Karpas-422 (cell line): Measurements from ENCODE around the gene RNF10. TPM values are rescaled to one million over a fixed set of nuclear protein-coding genes. Genes with fewer than 3 reads are reported as not detected.
"Not testable (repeated sequence)": the region's sequence is repeated elsewhere in the genome, so short reads cannot be mapped to it uniquely, and the experiment has no call there.

Source experiments
- DNase-seq: peaks from one replicate; pipeline ENCODE4 v3.0.0-alpha.2; 2015
- H2AFZ ChIP-seq: fragments of 200-600 bp; sonication (generic); 2 replicates; pipeline ENCODE4 v1.6.1; 2014; ENCODE audit warnings: antibody characterized with exemption, low read length, mixed read lengths
- H3K27ac ChIP-seq: fragments of 200-600 bp; sonication (generic); 2 replicates; pipeline ENCODE4 v1.5.1; 2014; ENCODE audit warnings: mild to moderate bottlenecking, low read length, moderate library complexity
- H3K27me3 ChIP-seq: fragments of 200-600 bp; sonication (generic); 2 replicates; pipeline ENCODE4 v1.6.1; 2014; ENCODE audit warnings: low read length, mixed read lengths
- H3K36me3 ChIP-seq: fragments of 200-600 bp; sonication (generic); 2 replicates; pipeline ENCODE4 v1.6.1; 2014; ENCODE audit warnings: low read length, mixed read lengths; ENCODE audit not compliant: insufficient read depth
- H3K4me1 ChIP-seq: fragments of 200-600 bp; sonication (generic); 2 replicates; pipeline ENCODE4 v1.6.1; 2014; ENCODE audit warnings: mild to moderate bottlenecking, low read length, mixed read lengths
- H3K4me2 ChIP-seq: fragments of 200-600 bp; sonication (generic); 2 replicates; pipeline ENCODE4 v1.6.1; 2014; ENCODE audit warnings: low read length, low read depth, mild to moderate bottlenecking; ENCODE audit not compliant: poor library complexity, severe bottlenecking
- H3K4me3 ChIP-seq: fragments of 200-600 bp; sonication (generic); 2 replicates; pipeline ENCODE4 v1.5.1; 2014; ENCODE audit warnings: mild to moderate bottlenecking, antibody characterized with exemption, low read length, mixed read lengths
- H3K79me2 ChIP-seq: fragments of 200-600 bp; sonication (generic); 2 replicates; pipeline ENCODE4 v1.6.1; 2014; ENCODE audit warnings: mild to moderate bottlenecking, low read length, mixed read lengths
- H3K9ac ChIP-seq: fragments of 200-600 bp; sonication (generic); 2 replicates; pipeline ENCODE4 v1.6.0; 2014; ENCODE audit warnings: low read length
- H3K9me2 ChIP-seq: fragments of 200-600 bp; sonication (generic), shearing (Covaris generic); replicated peaks from 2 replicates; pipeline ENCODE4 v1.6.0; 2014; ENCODE audit warnings: mild to moderate bottlenecking, low read length, moderate library complexity; ENCODE audit not compliant: insufficient read depth
- H3K9me3 ChIP-seq: fragments of 300-700, 200-600 bp; sonication (generic); 2 replicates; pipeline ENCODE4 v1.6.1; 2014; ENCODE audit warnings: low read length, mixed read lengths
- H4K20me1 ChIP-seq: fragments of 200-600 bp; sonication (generic); 2 replicates; pipeline ENCODE4 v1.6.1; 2014; ENCODE audit warnings: mild to moderate bottlenecking, antibody characterized with exemption, low read length, low read depth; ENCODE audit not compliant: insufficient read depth
- total RNA-seq: library from RNA; depleted of rRNA; stranded (reverse); fragments of >200 nt; shearing (Covaris generic); gene quantifications from 2 replicates; pipeline ENCODE4 v1.2.3, GENCODE V29; 2014; ENCODE audit warnings: low replicate concordance; rRNA removed

Gene RNF10
- total RNA-seq, result 59.8 and 65.5 TPM in 2 replicates

GRCh38 chr12:120534203-120534702, at the start of gene RNF10:
RNF10 (plus strand) TSS chr12:120534356; CDS start chr12:120534812, 456 bp downstream.
- H3K9me3 ChIP-seq, result no peaks in the 10 kb centered on the region
- H3K4me2 ChIP-seq, result peak within 1 kb of the TSS; percentile 94
- peaks cover 49% of the 10 kb centered on the region for H3K79me2 ChIP-seq
- H3K27me3 ChIP-seq, result no peaks in the 10 kb centered on the region
- H3K4me3 ChIP-seq, result peak within 1 kb of the TSS; percentile 89
- H3K9me2 ChIP-seq, result no peaks in the 10 kb centered on the region
- no peak within 1 kb of the TSS; the same call in 1 of the 2 replicates for H2AFZ ChIP-seq
- peak; percentile 93 for DNase-seq
- H3K36me3 ChIP-seq, result peaks cover 20% of the 10 kb centered on the region; the same call in 1 of the 2 replicates
- peaks cover 56% of the 10 kb centered on the region for H3K4me1 ChIP-seq
- peak within 1 kb of the TSS; percentile 90 for H3K27ac ChIP-seq
- peak within 1 kb of the TSS; percentile 84 for H3K9ac ChIP-seq
- H4K20me1 ChIP-seq, result peaks cover 14% of the 10 kb centered on the region; the same call in 1 of the 2 replicates

DNA sequence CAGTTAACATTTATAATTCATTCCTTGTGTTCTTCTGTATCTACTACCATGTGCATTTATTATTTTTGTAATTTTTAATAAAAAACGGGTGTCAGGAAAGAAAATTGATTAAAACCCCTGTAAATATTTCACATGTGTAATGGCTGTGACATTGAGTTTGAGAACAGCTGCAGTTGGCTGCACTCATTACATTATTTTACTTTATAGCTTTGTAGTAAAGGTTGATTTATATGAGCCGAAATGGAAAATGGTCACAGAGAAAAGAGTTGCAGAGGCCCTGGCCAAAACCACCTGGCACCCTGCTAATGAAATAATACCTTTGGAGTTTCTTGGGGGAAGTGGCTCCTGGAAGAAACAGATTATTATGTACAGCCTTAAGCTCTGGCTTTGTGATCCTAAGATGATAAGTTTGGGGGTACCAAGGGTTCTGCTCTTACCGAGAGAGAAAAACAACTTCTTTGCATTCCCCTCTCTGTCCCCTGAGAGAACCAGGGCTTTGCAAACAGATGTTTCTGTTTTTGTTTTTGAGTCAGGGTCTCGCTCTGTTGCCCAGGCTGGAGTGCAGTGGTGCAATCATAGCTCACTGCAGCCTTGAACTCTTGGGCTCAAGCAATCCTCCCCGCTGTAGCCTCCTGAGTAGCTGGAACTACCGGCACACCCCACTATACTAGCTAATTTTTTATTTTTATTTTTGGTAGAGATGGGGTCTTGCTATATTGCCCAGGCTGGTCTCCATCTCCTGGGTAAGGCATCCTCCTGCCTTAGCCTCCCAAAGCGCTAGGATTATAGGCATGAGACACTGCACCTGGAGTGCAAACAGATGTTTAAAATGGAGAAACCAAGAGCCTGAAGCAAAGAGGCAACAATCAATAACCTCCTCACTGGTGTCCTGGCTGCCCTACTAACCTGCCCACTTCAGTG, 47.9 kb upstream of the RNF10 start:
- Histone ChIP-seq H2AFZ (no peak overlapping the region), H3K4me2 (no peak overlapping the region), H3K9ac (no peak overlapping the region), H3K27ac (no peak overlapping the region), H3K79me2 (no peaks in the 10 kb centered on the region), H3K9me3 (no peaks in the 10 kb centered on the region), H3K4me3 (no peak overlapping the region), H3K4me1 (peaks cover 8% of the 10 kb centered on the region), H3K9me2 (no peaks in the 10 kb centered on the region), H3K27me3 (no peaks in the 10 kb centered on the region), H3K36me3 (no peaks in the 10 kb centered on the region), H4K20me1 (no peaks in the 10 kb centered on the region)
- DNase-seq, result no peak

GRCh38 chr12:120487552-120487951, 46.6 kb upstream of the RNF10 start:
- H3K9me3 ChIP-seq, H3K4me3 ChIP-seq, H3K36me3 ChIP-seq, H3K27me3 ChIP-seq, H3K9ac ChIP-seq, H3K9me2 ChIP-seq, H2AFZ ChIP-seq, DNase-seq, H4K20me1 ChIP-seq, H3K4me1 ChIP-seq, H3K4me2 ChIP-seq, H3K79me2 ChIP-seq, H3K27ac ChIP-seq: not testable (repeated sequence)

- Histone ChIP-seq H3K36me3 (no peaks in the 10 kb centered on the region), H3K4me1 (peaks cover 8% of the 10 kb centered on the region), H3K4me3 (no peak overlapping the region), H3K9me3 (no peaks in the 10 kb centered on the region), H4K20me1 (no peaks in the 10 kb centered on the region), H2AFZ (no peak overlapping the region), H3K27ac (no peak overlapping the region), H3K9me2 (no peaks in the 10 kb centered on the region), H3K79me2 (no peaks in the 10 kb centered on the region), H3K9ac (no peak overlapping the region), H3K27me3 (no peaks in the 10 kb centered on the region), H3K4me2 (no peak overlapping the region)
- DNase-seq, result no peak
Observed at GRCh38 chr12:120488057-120488640, 46.0 kb upstream of the RNF10 start.

- Histone ChIP-seq H3K4me2 (no peak overlapping the region), H3K27ac (no peak overlapping the region), H3K9ac (no peak overlapping the region), H3K79me2 (no peaks in the 10 kb centered on the region), H2AFZ (no peak overlapping the region), H3K4me1 (no peaks in the 10 kb centered on the region), H3K4me3 (no peak overlapping the region), H4K20me1 (no peaks in the 10 kb centered on the region), H3K27me3 (no peaks in the 10 kb centered on the region), H3K9me2 (no peaks in the 10 kb centered on the region), H3K36me3 (no peaks in the 10 kb centered on the region), H3K9me3 (no peaks in the 10 kb centered on the region)
- DNase-seq, result no peak
Observed at GRCh38 chr12:120489018-120489417, 45.1 kb upstream of the RNF10 start.

- Histone ChIP-seq H3K9me3 (no peaks in the 10 kb centered on the region), H3K36me3 (no peaks in the 10 kb centered on the region), H3K4me1 (peaks cover 7% of the 10 kb centered on the region), H3K9me2 (no peaks in the 10 kb centered on the region), H3K4me3 (no peak overlapping the region), H3K27me3 (no peaks in the 10 kb centered on the region), H3K27ac (no peak overlapping the region), H3K79me2 (no peaks in the 10 kb centered on the region), H4K20me1 (no peaks in the 10 kb centered on the region), H3K9ac (no peak overlapping the region), H2AFZ (no peak overlapping the region), H3K4me2 (no peak overlapping the region)
- DNase-seq, result no peak
Observed at GRCh38 chr12:120490325-120490724, 43.8 kb upstream of the RNF10 start.

- no peak overlapping the region for H3K4me2 ChIP-seq
- H3K9me3 ChIP-seq, result no peaks in the 10 kb centered on the region
- peaks cover 9% of the 10 kb centered on the region for H3K4me1 ChIP-seq
- H3K9me2 ChIP-seq, result no peaks in the 10 kb centered on the region
- H3K79me2 ChIP-seq, result peaks cover under 1% of the 10 kb centered on the region
- no peaks in the 10 kb centered on the region for H3K27me3 ChIP-seq
- no peak overlapping the region for H3K27ac ChIP-seq
- no peaks in the 10 kb centered on the region for H3K36me3 ChIP-seq
- DNase-seq, result no peak
- no peaks in the 10 kb centered on the region for H4K20me1 ChIP-seq
- no peak overlapping the region for H3K9ac ChIP-seq
- no peak overlapping the region for H2AFZ ChIP-seq
- no peak overlapping the region for H3K4me3 ChIP-seq
Observed at GRCh38 chr12:120490833-120491512, 43.2 kb upstream of the RNF10 start.
